Measurements from ENCODE around the gene FXN. TPM values are rescaled to one million over a fixed set of nuclear protein-coding genes. Genes with fewer than 3 reads are reported as not detected.

The FXN gene
- total and polyA plus RNA-seq, 2 donors (not counting 3 experiments of a cell fraction or from before 2014, with no cell fraction given) = 18.2 to 21.2 TPM

- H3K4me3 ChIP-seq (replicated peaks in 1 of 3; ENCODE audit: insufficient read depth in 1 of 3, low read depth in 1 of 3, low read length in 3 of 3) = peak overlapping the region; percentile 65 to 83 (median 69)
- H3K27me3 ChIP-seq (ENCODE audit: control insufficient read depth in 2 of 2, insufficient read depth in 2 of 2, low read length in 2 of 2) = no peaks in the 10 kb centered on the region
- peak overlapping the region; percentile 84 for H2AFZ ChIP-seq (ENCODE audit: low read depth, low read length)
- H3K9me1 ChIP-seq (replicated peaks; ENCODE audit: control insufficient read depth, extremely low read depth, insufficient read depth, low read length) = no peaks in the 10 kb centered on the region
- TF ChIP-seq CTCF (IDR thresholded peaks at IDR 0.05; ENCODE audit: extremely low read depth in 1 of 2, insufficient read depth in 1 of 2, low read depth in 1 of 2, low read length in 2 of 2) (no peak), MAX (IDR thresholded peaks at IDR 0.05; ENCODE audit: insufficient read depth, insufficient read length) (no peak), POLR2AphosphoS5 (IDR thresholded peaks at IDR 0.05; ENCODE audit: insufficient read depth, low read depth, low read length) (peak; percentile 37), FOS (IDR thresholded peaks at IDR 0.05; ENCODE audit: borderline replicate concordance, insufficient read depth, low read length) (peak; percentile 59), EZH2 (IDR thresholded peaks at IDR 0.05; ENCODE audit: borderline replicate concordance, low read depth, low read length, severe bottlenecking) (no peak), MYC (IDR thresholded peaks at IDR 0.05; ENCODE audit: low read depth, low read length) (no peak), JUN (IDR thresholded peaks at IDR 0.05; ENCODE audit: borderline replicate concordance, insufficient read depth, insufficient read length, low read depth) (no peak), POLR2A (IDR thresholded peaks at IDR 0.05; ENCODE audit: low read depth, low read length) (no peak), GATA2 (IDR thresholded peaks at IDR 0.05; ENCODE audit: insufficient read depth, insufficient read length, low read depth, low read length) (no peak)
- POLR2A ChIA-PET = interaction anchor here (0.7 kb wide), 1 partner anchor 41 kb away, joined by 5 read pairs; no protein-coding TSS in a partner anchor
- H3K9me3 ChIP-seq (replicated peaks; ENCODE audit: control insufficient read depth, insufficient read depth, low read length) = no peaks in the 10 kb centered on the region
- peaks cover 25% of the 10 kb centered on the region for H3K79me2 ChIP-seq (ENCODE audit: control insufficient read depth, insufficient read depth, low read length)
- CTCF ChIA-PET = interaction anchor here (1.0 to 3.6 kb wide), 12 partner anchors 11 to 103 kb away, joined by 3 to 51 read pairs (median 10); no protein-coding TSS in a partner anchor
- intact Hi-C loops (cut with micrococcal nuclease) = loop anchor here (1.0 to 5.0 kb wide), 5 partner anchors 23 to 83 kb away; partner anchors contain the start of gene FXN
- dilution Hi-C loops (cut with MboI; ENCODE audit: extremely low pct_ligation_motif_present, low sequenced_read_pairs) = no loop called here
- peak; percentile 21 for DNase-seq (ENCODE audit: low read depth, low spot score)
- peak overlapping the region; percentile 83 for H3K4me2 ChIP-seq (ENCODE audit: insufficient read depth, low read length)
- H3K4me1 ChIP-seq (ENCODE audit: control insufficient read depth, extremely low read depth, insufficient read depth, low read length) = peaks cover 21% of the 10 kb centered on the region
- FAIRE-seq = peak; percentile 85
- H3K36me3 ChIP-seq (ENCODE audit: control insufficient read depth in 2 of 2, extremely low read depth in 1 of 2, insufficient read depth in 2 of 2, low read length in 2 of 2) = no peaks in the 10 kb centered on the region
- TSS peak; percentile 15 for BruUV-seq (replicated peaks)
- H3K27ac ChIP-seq (ENCODE audit: insufficient read depth, low read depth, low read length) = peak overlapping the region; percentile 58
- H4K20me1 ChIP-seq (replicated peaks; ENCODE audit: control insufficient read depth, extremely low read depth, insufficient read depth, low read length) = no peaks in the 10 kb centered on the region
- H3K9ac ChIP-seq (replicated peaks; ENCODE audit: extremely low read depth, insufficient read depth, low read length) = peak overlapping the region; percentile 82
These were observed 85.0 kb downstream of the FXN start for GRCh38 chr9:69120380-69121154.
